A549 (cell line): ENCODE measurements around the gene GGCX. TPM values are rescaled to one million over a fixed set of nuclear protein-coding genes. Genes with fewer than 3 reads are reported as not detected.

Experiments
- ATAC-seq, 2 experiments: fragments of 200-7000 bp in 1 of 2; fragments of >200 bp in 1 of 2; cut with Nextera tagmentation in 1 of 2; cut with Tn5 transposase in 1 of 2; 3 replicates each; pipeline versions ENCODE4 v1.8.0 to v1.9.1; 2018 to 2020; ENCODE audit warnings: mild to moderate bottlenecking in 1 of 2, moderate library complexity in 1 of 2
- CTCF ChIA-PET: fragments of 300-600 bp; sonication (Branson Sonifier 250); formaldehyde crosslinking; extraction: SDS; loops from one replicate; lab custom pipeline; 2021; ENCODE audit warnings: antibody characterized with exemption, inconsistent platforms; lab: Yijun Ruan, JAX
- POLR2A ChIA-PET: fragments of 350-600 bp; formaldehyde crosslinking; extraction: SDS; loops from one replicate; lab custom pipeline; 2021; ENCODE audit warnings: antibody characterized with exemption, inconsistent platforms; lab: Yijun Ruan, JAX
- DNase-seq, 2 experiments: peaks; one replicate each; pipeline versions ENCODE4 v3.0.0 to v3.0.0-alpha.2; 2011 to 2016; ENCODE audit warnings: low read depth in 1 of 2, low spot score in 1 of 2
- FAIRE-seq: peaks from 2 replicates; lab custom pipeline; 2011; peaks lifted over from hg19 to GRCh38; lab: Jason Lieb, UNC
- H3K27ac ChIP-seq, 2 experiments: fragments of >200 bp; sonication (Bioruptor Twin); formaldehyde crosslinking; 3 replicates each; pipeline ENCODE4 v1.5.1; 2016 to 2017
- H3K4me1 ChIP-seq: fragments of >200 bp; sonication (Bioruptor Twin); formaldehyde crosslinking; 3 replicates; pipeline ENCODE4 v1.6.1; 2016
- H3K4me2 ChIP-seq: fragments of >200 bp; sonication (Bioruptor Twin); formaldehyde crosslinking; 3 replicates; pipeline ENCODE4 v1.6.1; 2016
- H3K4me3 ChIP-seq: fragments of >200 bp; sonication (Bioruptor Twin); formaldehyde crosslinking; 3 replicates; pipeline ENCODE4 v1.5.1; 2016
- H3K9me3 ChIP-seq: fragments of >200 bp; sonication (Bioruptor Twin); formaldehyde crosslinking; 3 replicates; pipeline ENCODE4 v1.6.1; 2016
- CBX8 ChIP-seq: fragments of 200-600 bp; sonication (generic); IDR thresholded peaks from 2 replicates; pipeline ENCODE4 v1.6.1; 2016
- CEBPB ChIP-seq, 2 experiments: fragments of >200 bp in 1 of 2; sonication (Bioruptor Twin) in 1 of 2; formaldehyde crosslinking in 1 of 2; IDR thresholded peaks; 2 replicates each; pipeline ENCODE4 v1.6.1; 2012 to 2016
- CHD4 ChIP-seq: fragments of 200-600 bp; sonication (generic); IDR thresholded peaks from 2 replicates; pipeline ENCODE4 v1.6.1; 2016; ENCODE audit warnings: antibody characterized with exemption, mild to moderate bottlenecking, borderline replicate concordance
- EP300 ChIP-seq, 2 experiments: fragments of >200 bp; sonication (Bioruptor Twin); formaldehyde crosslinking; IDR thresholded peaks; 2 replicates in 1 of 2; 3 replicates in 1 of 2; pipeline ENCODE4 v1.6.1; 2016 to 2017
- ESRRA ChIP-seq: fragments of 150-350 bp; IDR thresholded peaks from 2 replicates; pipeline ENCODE4 v1.6.1; 2014; ENCODE audit warnings: mild to moderate bottlenecking, low read length, borderline replicate concordance
- FOSB ChIP-seq: fragments of 250-450 bp; sonication (Bioruptor Pico); IDR thresholded peaks from 2 replicates; pipeline ENCODE4 v1.5.0; 2020; ENCODE audit warnings: mild to moderate bottlenecking, moderate library complexity
- FOSL2 ChIP-seq, 2 experiments: fragments of 450-650 bp in 1 of 2; fragments of >200 bp in 1 of 2; sonication (Bioruptor Twin) in 1 of 2; formaldehyde crosslinking; IDR thresholded peaks; 2 replicates each; pipeline versions ENCODE4 v1.5.0 to v1.6.1; 2016 to 2020; ENCODE audit warnings: mild to moderate bottlenecking in 1 of 2, moderate library complexity in 1 of 2
- HEYL ChIP-seq: fragments of 250-450 bp; sonication (Bioruptor Pico); IDR thresholded peaks from 2 replicates; pipeline ENCODE4 v1.8.0; 2021; ENCODE audit warnings: mild to moderate bottlenecking, moderate library complexity
- HMGXB4 ChIP-seq: fragments of 250-450 bp; sonication (Bioruptor Pico); IDR thresholded peaks from 2 replicates; pipeline ENCODE4 v1.5.0; 2021; ENCODE audit warnings: mild to moderate bottlenecking, moderate library complexity, borderline replicate concordance
- HOXA7 ChIP-seq: fragments of 250-450 bp; sonication (Bioruptor Pico); IDR thresholded peaks from 2 replicates; pipeline ENCODE4 v1.5.0; 2020; ENCODE audit warnings: mild to moderate bottlenecking, moderate library complexity
- HOXB13 ChIP-seq: fragments of 250-450 bp; sonication (Bioruptor Pico); IDR thresholded peaks from 2 replicates; pipeline ENCODE4 v1.5.0; 2020; ENCODE audit warnings: low read depth, mild to moderate bottlenecking, moderate library complexity
- JUNB ChIP-seq: fragments of >200 bp; sonication (Bioruptor Twin); formaldehyde crosslinking; IDR thresholded peaks from 2 replicates; pipeline ENCODE4 v1.6.1; 2016
- KDM1A ChIP-seq: fragments of 200-600 bp; sonication (generic); IDR thresholded peaks from 2 replicates; pipeline ENCODE4 v1.6.1; 2016; ENCODE audit warnings: low read depth, mild to moderate bottlenecking
- MAFK ChIP-seq: fragments of 450-650 bp; IDR thresholded peaks from 2 replicates; pipeline ENCODE4 v1.6.1; 2014; ENCODE audit not compliant: partially characterized antibody
- MAZ ChIP-seq: fragments of 150-350 bp; IDR thresholded peaks from 2 replicates; pipeline ENCODE4 v1.6.1; 2014; ENCODE audit warnings: antibody characterized with exemption, low read depth, low read length, borderline replicate concordance
- PHF8 ChIP-seq: fragments of 200-600 bp; sonication (generic); IDR thresholded peaks from 2 replicates; pipeline ENCODE4 v1.6.1; 2016; ENCODE audit warnings: low read depth, mild to moderate bottlenecking, antibody characterized with exemption, moderate library complexity, borderline replicate concordance
- POLR2AphosphoS2 ChIP-seq: conservative IDR thresholded peaks from 2 replicates; pipeline ENCODE4 v1.6.1; 2012; ENCODE audit warnings: low read length, improper control_type of control experiment, inconsistent platforms
- RCOR1 ChIP-seq: fragments of 150-350 bp; IDR thresholded peaks from 2 replicates; pipeline ENCODE4 v1.6.1; 2014; ENCODE audit warnings: antibody characterized with exemption, low read length, low read depth
- REST ChIP-seq: fragments of 200-600 bp; sonication (generic); IDR thresholded peaks from 2 replicates; pipeline ENCODE4 v1.6.1; 2016; ENCODE audit warnings: antibody characterized with exemption, mild to moderate bottlenecking, moderate library complexity
- RFX5 ChIP-seq: fragments of 450-650 bp; IDR thresholded peaks from 2 replicates; pipeline ENCODE4 v1.7.1; 2014; ENCODE audit warnings: antibody characterized with exemption, mild to moderate bottlenecking, moderate library complexity
- RNF2 ChIP-seq: fragments of 200-600 bp; sonication (generic); IDR thresholded peaks from 2 replicates; pipeline ENCODE4 v1.6.1; 2016; ENCODE audit warnings: low read depth, mild to moderate bottlenecking, antibody characterized with exemption, moderate library complexity, borderline replicate concordance
- SREBF2 ChIP-seq: fragments of 450-650 bp; IDR thresholded peaks from 2 replicates; pipeline ENCODE4 v1.6.1; 2014; ENCODE audit warnings: mild to moderate bottlenecking, moderate library complexity
- TP53 ChIP-seq: fragments of 250-450 bp; sonication (Bioruptor Pico); IDR thresholded peaks from 2 replicates; pipeline ENCODE4 v1.5.0; 2021; ENCODE audit warnings: mild to moderate bottlenecking, moderate library complexity
- ZC3H11A ChIP-seq: fragments of 450-650 bp; IDR thresholded peaks from 2 replicates; pipeline ENCODE4 v1.6.1; 2014; ENCODE audit warnings: antibody characterized with exemption, mild to moderate bottlenecking
- WGBS: methylation state at CpG from one replicate; pipeline ENCODE4 v1.1.6; 2017; ENCODE audit errors: missing lambda C conversion rate; 5-methylcytosine and 5-hydroxymethylcytosine counted together
- polyA plus RNA-seq, 4 experiments: library from polyadenylated mRNA; depleted of rRNA in 3 of 4; stranded (reverse); fragments of >200 nt; fragmentation: RNase III in 1 of 4; extraction: RNeasy Plus Mini Kit Qiagen cat#74134 plus additional on column Dnase treatment in 1 of 4; gene quantifications; 2 replicates in 3 of 4; 3 replicates in 1 of 4; pipeline ENCODE4 v1.2.3, GENCODE V29; 2011 to 2017

Gene GGCX
- polyA plus RNA-seq, 2 of the 4 experiments (the other 2 are of a cell fraction): 39.0 to 55.1 TPM

GRCh38 chr2:85598594-85599340 lies 37.5 kb upstream of the GGCX start:
- TF ChIP-seq REST (no peak), HOXB13 (CRISPR knock-in tag) (no peak), PHF8 (no peak), HEYL (no peak), RFX5 (no peak), MAFK (no peak), ZC3H11A (no peak), SREBF2 (no peak), JUNB (no peak), RCOR1 (no peak), RNF2 (no peak), POLR2AphosphoS2 (no peak), TP53 (CRISPR knock-in tag) (no peak), FOSL2 (IDR thresholded peaks at IDR 0.05) (no peak), FOSL2 (CRISPR knock-in tag; IDR thresholded peaks at IDR 0.05) (no peak), CEBPB (IDR thresholded peaks at IDR 0.05) (no peak), ESRRA (no peak), KDM1A (no peak), HOXA7 (CRISPR knock-in tag) (no peak)
- TF ChIP-seq, all 56 proteins: peak for 0
- DNase-seq (no peak), ATAC-seq (no peak), FAIRE-seq (no peak)
- 83% methylated on average over 14 of the region's 14 CpGs for WGBS
- Histone ChIP-seq H3K4me2 (no peak overlapping the region), H3K4me3 (no peak overlapping the region), H3K9me3 (no peaks in the 10 kb centered on the region), H3K27ac (no peak overlapping the region), H3K4me1 (peaks cover 23% of the 10 kb centered on the region)
- ChIA-PET CTCF (interaction anchor here (0.7 to 1.8 kb wide), 2 partner anchors 45 to 54 kb away, joined by 3 to 5 read pairs; no protein-coding TSS in a partner anchor), POLR2A (no interaction called here)

GRCh38 chr2:85597241-85597640 lies 35.9 kb upstream of the GGCX start:
- FAIRE-seq (no peak), DNase-seq (no peak)
- no peaks in the 10 kb centered on the region for H3K9me3 ChIP-seq
- TF ChIP-seq HMGXB4 (CRISPR knock-in tag) (no peak), HOXA7 (CRISPR knock-in tag) (no peak), RFX5 (no peak), MAZ (no peak), FOSB (CRISPR knock-in tag) (no peak), CHD4 (no peak), EP300 (IDR thresholded peaks at IDR 0.05) (no peak), CBX8 (no peak)
- TF ChIP-seq, all 56 proteins: peak for 0
- Histone ChIP-seq H3K4me2 (0 out of 3 replicates have a peak overlapping the region, but pooled peaks have one; percentile 81), H3K4me3 (no peak overlapping the region), H3K4me1 (peaks cover 22% of the 10 kb centered on the region), H3K27ac (no peak overlapping the region)
- ATAC-seq: no peak
- CTCF ChIA-PET: interaction anchor here (1.0 to 3.0 kb wide), 3 partner anchors 10 to 45 kb away, joined by 3 to 9 read pairs (median 5); no protein-coding TSS in a partner anchor
- POLR2A ChIA-PET: no interaction called here
- WGBS: 86% methylated on average over 5 of the region's 5 CpGs
